ENCODE measurements around the gene ZDHHC1.

DNA sequence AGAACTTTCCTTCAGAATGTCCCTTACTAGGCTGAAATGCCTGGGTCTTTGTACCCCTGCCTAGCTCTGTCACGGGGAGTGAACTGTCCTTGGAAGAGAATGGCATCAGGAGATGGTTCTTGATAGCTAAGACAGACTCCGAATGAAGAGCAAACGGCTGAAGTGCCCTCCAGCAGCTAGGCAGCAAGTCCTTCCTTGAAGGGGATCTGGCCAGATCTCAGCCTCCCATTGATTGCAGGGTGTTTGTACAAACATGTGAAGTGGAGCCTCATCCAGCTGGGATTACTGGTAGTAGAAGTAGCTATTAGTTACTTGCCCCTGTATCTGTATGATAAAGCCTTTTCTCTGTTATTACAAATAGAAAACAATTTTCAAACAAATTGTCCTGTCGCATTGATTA lies 58.7 kb downstream of the ZDHHC1 start:
- TF ChIP-seq, protein P1, sequence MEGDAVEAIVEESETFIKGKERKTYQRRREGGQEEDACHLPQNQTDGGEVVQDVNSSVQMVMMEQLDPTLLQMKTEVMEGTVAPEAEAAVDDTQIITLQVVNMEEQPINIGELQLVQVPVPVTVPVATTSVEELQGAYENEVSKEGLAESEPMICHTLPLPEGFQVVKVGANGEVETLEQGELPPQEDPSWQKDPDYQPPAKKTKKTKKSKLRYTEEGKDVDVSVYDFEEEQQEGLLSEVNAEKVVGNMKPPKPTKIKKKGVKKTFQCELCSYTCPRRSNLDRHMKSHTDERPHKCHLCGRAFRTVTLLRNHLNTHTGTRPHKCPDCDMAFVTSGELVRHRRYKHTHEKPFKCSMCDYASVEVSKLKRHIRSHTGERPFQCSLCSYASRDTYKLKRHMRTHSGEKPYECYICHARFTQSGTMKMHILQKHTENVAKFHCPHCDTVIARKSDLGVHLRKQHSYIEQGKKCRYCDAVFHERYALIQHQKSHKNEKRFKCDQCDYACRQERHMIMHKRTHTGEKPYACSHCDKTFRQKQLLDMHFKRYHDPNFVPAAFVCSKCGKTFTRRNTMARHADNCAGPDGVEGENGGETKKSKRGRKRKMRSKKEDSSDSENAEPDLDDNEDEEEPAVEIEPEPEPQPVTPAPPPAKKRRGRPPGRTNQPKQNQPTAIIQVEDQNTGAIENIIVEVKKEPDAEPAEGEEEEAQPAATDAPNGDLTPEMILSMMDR (conservative IDR thresholded peaks at IDR 0.05; ENCODE audit: low read length) = no peak
- no peak for TF ChIP-seq EZH2phosphoT487 (IDR thresholded peaks at IDR 0.05; ENCODE audit: borderline replicate concordance)

Measured in Loucy (cell line).